H9 (cell line): ENCODE data around the gene CADPS. TPM values are rescaled to one million over a fixed set of nuclear protein-coding genes. Genes with fewer than 3 reads are reported as not detected.

Source experiments
- DNase-seq: peaks from one replicate; pipeline ENCODE4 v3.0.0-alpha.2; 2017
- H2AFZ ChIP-seq: one replicate; pipeline ENCODE4 v1.6.1; 2013; ENCODE audit warnings: mild to moderate bottlenecking, low read length, control low read depth, moderate library complexity
- H2AK5ac ChIP-seq: 2 replicates; pipeline ENCODE4 v1.6.1; 2013; ENCODE audit warnings: low read length, control low read depth, mixed read lengths; ENCODE audit not compliant: insufficient read length
- H2BK120ac ChIP-seq: one replicate; pipeline ENCODE4 v1.6.1; 2013; ENCODE audit warnings: low read depth, mild to moderate bottlenecking, low read length, control low read depth, inconsistent platforms; ENCODE audit not compliant: poor library complexity, severe bottlenecking
- H2BK12ac ChIP-seq: 2 replicates; pipeline ENCODE4 v1.6.1; 2013; ENCODE audit warnings: low read length, control low read depth, mixed read lengths, low read depth; ENCODE audit not compliant: insufficient read length
- H2BK15ac ChIP-seq: 2 replicates; pipeline ENCODE4 v1.6.1; 2013; ENCODE audit warnings: low read depth, low read length, control low read depth
- H2BK20ac ChIP-seq: one replicate; pipeline ENCODE4 v1.6.1; 2013; ENCODE audit warnings: low read depth, mild to moderate bottlenecking, low read length, control low read depth, inconsistent platforms; ENCODE audit not compliant: poor library complexity, severe bottlenecking
- H2BK5ac ChIP-seq: 2 replicates; pipeline ENCODE4 v1.6.1; 2013; ENCODE audit warnings: low read length, control low read depth, mixed read lengths; ENCODE audit not compliant: insufficient read length
- H3K14ac ChIP-seq: 2 replicates; pipeline ENCODE4 v1.6.1; 2013; ENCODE audit warnings: low read length, control low read depth; ENCODE audit not compliant: insufficient read depth
- H3K18ac ChIP-seq: 2 replicates; pipeline ENCODE4 v1.6.1; 2013; ENCODE audit warnings: low read depth, mild to moderate bottlenecking, mixed read lengths, low read length, control low read depth; ENCODE audit not compliant: insufficient read length
- H3K23ac ChIP-seq: 2 replicates; pipeline ENCODE4 v1.6.1; 2013; ENCODE audit warnings: low read length, control low read depth, mixed read lengths, low read depth; ENCODE audit not compliant: insufficient read length
- H3K23me2 ChIP-seq: 2 replicates; pipeline ENCODE4 v1.6.1; 2013; ENCODE audit warnings: low read depth, mild to moderate bottlenecking, mixed read lengths, low read length, control low read depth; ENCODE audit not compliant: insufficient read length, poor library complexity, severe bottlenecking
- H3K27ac ChIP-seq: 2 replicates; pipeline ENCODE4 v1.5.1; 2013; ENCODE audit warnings: low read length, control low read depth, mixed read lengths, low read depth; ENCODE audit not compliant: insufficient read length
- H3K27me3 ChIP-seq: 2 replicates; pipeline ENCODE4 v1.6.1; 2013; ENCODE audit warnings: low read length, control low read depth, inconsistent platforms; ENCODE audit not compliant: insufficient read depth
- H3K4ac ChIP-seq: 2 replicates; pipeline ENCODE4 v1.6.1; 2013; ENCODE audit warnings: low read depth, mild to moderate bottlenecking, control low read depth, inconsistent platforms, low read length, moderate library complexity
- H3K4me1 ChIP-seq: 2 replicates; pipeline ENCODE4 v1.6.1; 2013; ENCODE audit warnings: low read length, control low read depth, inconsistent platforms; ENCODE audit not compliant: insufficient read depth
- H3K4me2 ChIP-seq: 2 replicates; pipeline ENCODE4 v1.6.1; 2013; ENCODE audit warnings: low read length, control low read depth, mixed read lengths; ENCODE audit not compliant: insufficient read length, insufficient read depth
- H3K56ac ChIP-seq: 2 replicates; pipeline ENCODE4 v1.6.1; 2013; ENCODE audit warnings: low read depth, mild to moderate bottlenecking, mixed read lengths, low read length, control low read depth; ENCODE audit not compliant: insufficient read length
- H3K79me1 ChIP-seq: 2 replicates; pipeline ENCODE4 v1.6.1; 2013; ENCODE audit warnings: low read depth, mild to moderate bottlenecking, moderate library complexity, low read length, control low read depth, inconsistent platforms; ENCODE audit not compliant: insufficient read depth, poor library complexity, severe bottlenecking
- H3K79me2 ChIP-seq: 2 replicates; pipeline ENCODE4 v1.6.1; 2013; ENCODE audit warnings: low read length, control low read depth, inconsistent platforms; ENCODE audit not compliant: insufficient read depth
- H3K9ac ChIP-seq: 2 replicates; pipeline ENCODE4 v1.6.1; 2013; ENCODE audit warnings: low read length, control low read depth, mixed read lengths; ENCODE audit not compliant: insufficient read length; ENCODE audit errors: extremely low read depth
- H3K9me3 ChIP-seq: one replicate; pipeline ENCODE4 v1.6.1; 2013; ENCODE audit warnings: low read depth, low read length, inconsistent platforms; ENCODE audit not compliant: control insufficient read depth
- H3T11ph ChIP-seq: one replicate; pipeline ENCODE4 v1.6.1; 2013; ENCODE audit warnings: mild to moderate bottlenecking, low read length, control low read depth, inconsistent platforms
- H4K20me1 ChIP-seq: one replicate; pipeline ENCODE4 v1.6.1; 2013; ENCODE audit not compliant: control insufficient read depth, insufficient read length, insufficient read depth
- H4K5ac ChIP-seq: 2 replicates; pipeline ENCODE4 v1.6.1; 2013; ENCODE audit warnings: low read depth, mild to moderate bottlenecking, mixed read lengths, low read length, control low read depth; ENCODE audit not compliant: insufficient read length
- H4K8ac ChIP-seq: replicated peaks from 2 replicates; pipeline ENCODE4 v1.6.1; 2013; ENCODE audit warnings: low read length, control low read depth, mixed read lengths, low read depth; ENCODE audit not compliant: insufficient read length
- H4K91ac ChIP-seq: 2 replicates; pipeline ENCODE4 v1.6.1; 2013; ENCODE audit warnings: low read depth, mild to moderate bottlenecking, moderate library complexity, mixed read lengths, low read length, control low read depth; ENCODE audit not compliant: insufficient read length
- H3K27ac Mint-ChIP-seq, 3 experiments: 2 replicates in 2 of 3; 3 replicates in 1 of 3; pipeline ENCODE4 v1.8.0; 2020 to 2021; ENCODE audit warnings: mixed read lengths in 3 of 3, mild to moderate bottlenecking in 1 of 3, moderate library complexity in 1 of 3
- H3K27me3 Mint-ChIP-seq: 2 replicates; pipeline ENCODE4 v1.8.0; 2021; ENCODE audit warnings: low read depth, mild to moderate bottlenecking, moderate library complexity, mixed read lengths
- H3K36me3 Mint-ChIP-seq, 3 experiments: 2 replicates in 2 of 3; 3 replicates in 1 of 3; pipeline ENCODE4 v1.8.0; 2020 to 2021; ENCODE audit warnings: low read depth in 3 of 3, mixed read lengths in 3 of 3; ENCODE audit not compliant: insufficient read depth in 1 of 3
- H3K4me1 Mint-ChIP-seq, 2 experiments: 2 replicates each; pipeline ENCODE4 v1.8.0; 2020; ENCODE audit warnings: mixed read lengths in 2 of 2
- H3K4me3 Mint-ChIP-seq, 2 experiments: 2 replicates in 1 of 2; 3 replicates in 1 of 2; pipeline ENCODE4 v1.8.0; 2020 to 2021; ENCODE audit warnings: mild to moderate bottlenecking in 2 of 2, mixed read lengths in 2 of 2, moderate library complexity in 1 of 2
- H3K9me3 Mint-ChIP-seq, 2 experiments: 2 replicates in 1 of 2; 3 replicates in 1 of 2; pipeline ENCODE4 v1.8.0; 2020; ENCODE audit warnings: mild to moderate bottlenecking in 2 of 2, mixed read lengths in 2 of 2, moderate library complexity in 1 of 2
- CTCF ChIP-seq: fragments of 200-600 bp; sonication (generic); conservative IDR thresholded peaks from 3 replicates; pipeline ENCODE4 v1.8.0; 2021; ENCODE audit warnings: antibody characterized with exemption, mild to moderate bottlenecking
- WGBS: extraction: QIAGEN DNeasy Blood & Tissue Kit; methylation state at CpG from one replicate; pipeline ENCODE4 v1.1.7; 2013; ENCODE audit warnings: missing lambda C conversion rate, low lambda C conversion rate, mixed read lengths; ENCODE audit not compliant: insufficient read length; ENCODE audit errors: extremely low coverage; 5-methylcytosine and 5-hydroxymethylcytosine counted together
- total RNA-seq: library from RNA; stranded (reverse); gene quantifications from 2 replicates; pipeline ENCODE4 v1.2.1, GENCODE V29; 2021

Gene CADPS
- total RNA-seq, 1 experiment from 2014 or later = 6.6 TPM

DNA sequence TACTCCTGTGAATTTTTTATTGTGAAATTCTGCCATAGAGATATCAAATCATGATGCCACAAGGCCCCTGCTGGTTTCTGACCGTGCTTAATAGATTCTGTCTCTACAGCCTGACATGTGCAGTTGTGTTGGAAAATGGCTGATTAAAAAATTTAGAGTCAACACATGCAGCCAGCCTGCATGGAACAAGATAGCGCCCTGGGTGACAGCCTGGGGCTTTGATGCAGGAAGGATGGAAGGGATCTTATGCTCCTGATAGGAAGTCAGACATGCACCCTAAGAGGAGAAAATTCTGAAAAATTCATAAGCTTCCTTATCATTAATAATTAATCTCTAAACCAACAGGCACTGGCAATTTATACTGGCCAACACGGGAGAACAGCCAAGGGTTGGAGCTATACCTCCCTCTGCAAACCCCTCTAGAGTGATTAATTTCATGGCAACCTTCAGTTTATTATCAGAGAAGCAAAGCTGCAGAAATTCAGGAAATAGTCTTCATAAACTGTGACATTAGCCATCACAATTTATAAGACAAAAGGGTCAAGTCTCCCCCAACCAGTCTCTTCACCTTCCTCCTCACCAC, 198.4 kb downstream of the CADPS start:
- Histone ChIP-seq H3K18ac (no peak overlapping the region), H3K4me1 (peaks cover 8% of the 10 kb centered on the region; the same call in 1 of the 2 replicates), H3T11ph (no peak overlapping the region), H3K23ac (no peak overlapping the region), H3K9ac (no peak overlapping the region), H3K56ac (no peak overlapping the region), H3K4ac (no peak overlapping the region), H4K8ac (no peak overlapping the region), H2BK20ac (no peak overlapping the region), H3K9me3 (no peaks in the 10 kb centered on the region), H3K79me2 (no peaks in the 10 kb centered on the region), H2BK5ac (no peak overlapping the region), H4K20me1 (no peaks in the 10 kb centered on the region), H3K23me2 (no peaks in the 10 kb centered on the region), H3K27ac (no peak overlapping the region), H4K91ac (no peak overlapping the region), H2BK15ac (no peak overlapping the region), H2BK12ac (no peak overlapping the region), H4K5ac (no peak overlapping the region), H2AK5ac (no peak overlapping the region), H3K4me2 (no peak overlapping the region), H3K79me1 (no peaks in the 10 kb centered on the region), H3K27me3 (no peaks in the 10 kb centered on the region), H3K14ac (no peak overlapping the region), H2BK120ac (no peak overlapping the region), H2AFZ (no peak overlapping the region)
- no peak overlapping the region for H3K4me3 Mint-ChIP-seq
- H3K27me3 Mint-ChIP-seq = no peaks in the 10 kb centered on the region; the same call in 1 of the 2 replicates
- no CpG with 5 or more reads among the region's 3 CpGs for WGBS
- no peak for TF ChIP-seq CTCF
- H3K27ac Mint-ChIP-seq = peak overlapping the region in 2 of 3 experiments; percentile 35 to 71; a peak in 4 of 7 replicates
- no peaks in the 10 kb centered on the region for H3K9me3 Mint-ChIP-seq
- DNase-seq = no peak
- peaks cover 31 to 43% of the 10 kb centered on the region in 2 experiments for H3K4me1 Mint-ChIP-seq
- peaks cover 0 to 5% (median 3%) of the 10 kb centered on the region in 3 experiments; a peak in 3 of 7 replicates for H3K36me3 Mint-ChIP-seq
